K562 (cell line): ENCODE results near the gene NMT1.

Source experiments
- ARNT ChIP-seq, 2 experiments: fragments of 450-650 bp; IDR thresholded peaks; 2 replicates each; pipeline ENCODE4 v1.6.1; 2016; ENCODE audit warnings: mild to moderate bottlenecking in 1 of 2
- FOXJ3 ChIP-seq: sonication (generic); formaldehyde crosslinking; IDR thresholded peaks from 2 replicates; pipeline ENCODE4 v1.4.0; 2020; ENCODE audit warnings: mild to moderate bottlenecking, missing genetic modification reagents

DNA sequence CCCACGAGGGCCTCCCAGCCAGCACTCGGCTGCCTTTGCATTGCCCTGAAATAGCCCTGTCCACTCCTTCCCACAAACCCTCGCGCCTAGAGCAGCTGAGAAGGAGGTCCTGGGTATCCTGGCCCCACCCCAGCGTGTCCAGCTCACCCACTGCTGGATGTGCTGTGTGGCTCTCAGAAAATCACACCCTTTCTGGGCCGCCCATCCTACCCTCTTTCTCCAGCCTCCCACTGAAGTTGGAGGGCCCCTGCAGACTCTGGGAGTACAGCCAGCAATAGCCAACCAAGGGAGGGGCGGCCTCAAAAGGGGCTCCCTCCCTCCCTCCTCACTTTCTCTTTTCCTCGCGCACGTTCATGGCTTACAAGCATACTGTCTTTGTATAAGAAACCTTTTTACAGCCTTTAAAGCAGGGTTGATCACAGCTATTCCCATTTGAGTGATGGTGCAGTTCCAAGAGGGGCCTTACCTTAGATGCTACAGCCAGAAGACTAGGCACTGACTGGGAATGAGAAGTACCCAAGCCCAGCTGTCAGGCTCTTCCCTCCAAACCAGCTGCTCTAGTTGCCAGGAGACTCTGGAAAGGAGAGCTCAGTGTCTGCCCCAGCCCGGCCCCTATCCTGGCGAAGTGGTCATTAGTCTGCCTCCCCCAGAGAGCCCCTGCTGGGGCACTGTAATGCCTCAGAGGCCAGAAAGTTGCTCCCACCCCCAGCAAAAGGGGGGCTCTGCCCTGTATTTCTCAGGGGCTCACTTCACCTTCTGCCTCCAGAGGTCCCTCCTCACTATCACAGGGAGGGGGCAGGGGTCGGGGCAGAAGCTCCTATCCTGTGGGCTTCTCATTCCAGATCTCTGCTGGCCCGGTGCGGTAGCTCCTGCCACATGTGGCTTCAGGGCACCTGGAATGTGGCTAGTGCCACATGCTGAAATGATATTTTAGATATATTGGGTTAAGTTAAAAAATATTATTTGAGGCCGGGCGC is 47.8 kb upstream of the NMT1 start:
- TF ChIP-seq ARNT (IDR thresholded peaks at IDR 0.05) (no peak), FOXJ3 (CRISPR knock-in tag) (no peak)
